Vagina (tissue), 2 donors: ENCODE data around the gene MGLL.

Experiments used
- CTCF ChIP-seq, 3 experiments: fragments of 450-650 bp in 2 of 3; fragments of 200-600 bp in 1 of 3; sonication (generic) in 1 of 3; IDR thresholded peaks; one replicate each; pipeline ENCODE4 v1.5.1; 2017 to 2019; ENCODE audit warnings: antibody characterized with exemption in 3 of 3, mild to moderate bottlenecking in 2 of 3, moderate library complexity in 2 of 3
- POLR2A ChIP-seq, 2 donors: fragments of 450-650 bp; IDR thresholded peaks; one replicate each; pipeline ENCODE4 v1.6.1; 2017; ENCODE audit warnings: antibody characterized with exemption in 2 of 2, mild to moderate bottlenecking in 2 of 2, moderate library complexity in 2 of 2
- POLR2AphosphoS5 ChIP-seq, 2 donors: sonication (generic); formaldehyde crosslinking; IDR thresholded peaks; one replicate each; pipeline ENCODE4 v1.9.0; 2017; ENCODE audit warnings: antibody characterized with exemption in 2 of 2, mild to moderate bottlenecking in 2 of 2, low read depth in 1 of 2; ENCODE audit not compliant: insufficient read depth in 1 of 2

GRCh38 chr3:127661600-127661999, 160.7 kb downstream of the MGLL start:
- TF ChIP-seq CTCF (IDR thresholded peaks at IDR 0.05): no peak
- TF ChIP-seq POLR2AphosphoS5 (IDR thresholded peaks at IDR 0.05; ENCODE audit: insufficient read depth in 1 of 2, low read depth in 1 of 2): no peak
- no peak for TF ChIP-seq POLR2A (IDR thresholded peaks at IDR 0.05)
